HG02884 (cell line): ENCODE measurements around the gene THUMPD2.
A peak's percentile ranks its signal among the peaks of the same experiment; 100 is the strongest.

Source experiments
- ATAC-seq: cut with Tn5 transposase; IDR thresholded peaks from one replicate; pipeline ENCODE4 v1.9.1; 2021; ENCODE audit warnings: mild to moderate bottlenecking, moderate library complexity; ENCODE audit not compliant: unreplicated experiment

The THUMPD2 gene

DNA sequence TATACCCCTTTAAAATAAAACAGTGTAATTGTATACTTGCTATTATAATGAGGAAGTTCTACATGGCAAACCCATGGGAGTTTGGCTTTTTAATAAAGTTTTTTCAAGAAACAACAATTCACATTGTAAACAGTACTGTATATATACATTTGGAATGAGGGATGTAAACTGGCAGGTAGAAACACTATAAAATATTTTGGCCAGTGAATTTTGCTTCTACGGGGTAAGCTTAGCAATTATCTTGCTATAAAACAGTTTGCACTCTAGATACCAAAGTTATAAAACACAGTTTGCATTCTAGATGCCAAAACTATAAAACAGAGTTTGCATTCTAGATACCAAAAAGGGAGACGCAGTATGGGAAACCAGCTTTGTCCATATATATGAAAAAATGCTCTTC lies 16.6 kb downstream of the THUMPD2 start:
- ATAC-seq = no peak

DNA sequence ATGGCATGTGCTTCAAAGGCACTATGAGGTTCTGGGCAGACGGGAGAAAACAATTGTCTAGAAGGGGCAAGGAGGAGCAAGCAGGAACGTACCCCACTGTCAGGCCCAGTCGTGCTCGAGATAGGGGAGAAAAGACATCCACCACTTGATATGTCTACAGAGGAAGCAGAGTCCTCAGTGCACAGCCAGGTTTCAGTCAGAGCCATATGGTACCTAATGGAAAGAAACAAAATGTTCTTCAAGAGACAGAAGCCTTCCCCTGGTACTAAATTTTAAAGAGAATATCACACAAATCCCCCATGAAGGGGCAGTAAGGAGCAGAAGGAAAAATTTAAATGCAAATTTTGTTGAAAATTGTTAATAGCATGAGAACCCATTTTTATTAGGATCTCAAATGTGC lies 21.9 kb downstream of the THUMPD2 start:
- ATAC-seq = no peak

DNA sequence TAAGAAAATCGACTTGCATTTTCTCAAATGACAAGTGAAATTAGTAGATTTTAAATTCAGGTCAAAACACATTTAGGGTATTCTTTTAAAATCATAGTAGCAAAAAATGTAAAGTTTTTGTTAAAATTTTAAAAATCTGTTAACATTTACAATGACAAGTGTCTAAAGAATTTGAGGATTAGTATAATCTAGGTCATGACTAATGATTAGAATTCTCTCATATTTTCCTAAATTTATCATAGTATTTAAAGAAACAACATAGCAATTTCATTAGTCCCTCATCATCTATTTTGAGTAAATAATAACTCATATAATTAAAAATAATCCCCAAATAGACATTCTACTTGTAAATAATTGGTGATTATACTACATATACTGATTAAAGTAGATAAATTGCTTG lies 23.6 kb downstream of the THUMPD2 start:
- no peak for ATAC-seq

DNA sequence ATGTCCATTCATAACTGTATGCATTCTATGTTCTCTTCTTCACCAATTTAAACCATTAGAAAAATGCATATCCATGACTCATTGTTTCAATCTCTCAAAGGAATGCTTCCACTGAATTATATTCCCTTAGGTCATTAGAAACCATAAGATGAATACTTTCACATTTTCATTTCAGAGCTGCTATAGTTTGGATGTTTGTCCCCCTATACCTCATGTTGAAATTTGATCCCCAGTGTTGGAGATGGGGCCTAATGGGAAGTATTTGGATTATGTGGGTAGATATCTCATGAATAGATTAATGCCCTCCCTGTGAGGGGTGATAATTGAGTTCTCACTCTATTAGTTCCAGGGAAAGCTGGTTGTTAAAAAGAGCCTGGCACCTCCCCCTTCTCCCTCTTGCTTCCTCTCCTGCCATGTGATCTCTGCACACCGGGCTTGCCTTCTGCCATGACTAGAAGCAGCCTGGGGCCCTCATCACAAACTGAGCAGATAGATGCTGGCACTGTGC lies 35.7 kb downstream of the THUMPD2 start:
- ATAC-seq = no peak

DNA sequence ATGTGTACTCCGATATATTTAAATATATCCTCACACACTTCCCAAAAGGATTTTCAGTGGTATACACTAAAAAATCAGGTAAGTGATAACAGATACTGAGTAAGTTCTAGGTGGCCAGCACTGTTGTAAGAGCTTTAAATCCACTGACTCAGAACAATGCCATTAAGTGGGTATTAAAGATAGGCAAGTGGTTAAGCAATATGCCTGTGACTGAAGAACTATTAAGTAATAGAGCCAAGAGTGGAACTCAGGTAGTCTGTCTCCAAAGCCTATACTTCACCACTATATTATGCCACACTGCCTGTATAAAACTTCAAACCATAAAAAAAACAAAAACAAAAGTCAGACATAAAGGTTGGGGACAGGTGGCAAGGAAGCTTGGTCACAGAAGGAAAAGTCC lies 37.2 kb downstream of the THUMPD2 start:
- ATAC-seq = no peak

DNA sequence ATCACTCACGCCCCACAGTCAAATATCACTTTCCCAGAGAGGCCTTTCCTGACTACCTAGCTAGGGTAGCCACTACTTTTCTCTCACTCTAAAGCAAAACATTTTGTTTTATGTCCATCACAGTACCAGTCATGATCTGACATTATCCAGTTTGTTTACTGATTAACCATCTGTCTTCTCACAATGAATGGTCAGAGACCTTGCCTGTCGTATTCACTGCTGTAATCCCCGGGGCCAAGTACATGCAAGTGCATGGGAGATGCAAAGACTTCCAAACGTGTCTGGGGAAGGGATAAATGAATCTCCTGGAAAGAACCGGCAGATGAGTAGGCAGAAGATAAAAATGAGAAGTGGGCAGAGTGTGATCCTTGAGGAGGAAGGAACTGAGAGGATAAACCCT lies 39.7 kb downstream of the THUMPD2 start:
- ATAC-seq = no peak

DNA sequence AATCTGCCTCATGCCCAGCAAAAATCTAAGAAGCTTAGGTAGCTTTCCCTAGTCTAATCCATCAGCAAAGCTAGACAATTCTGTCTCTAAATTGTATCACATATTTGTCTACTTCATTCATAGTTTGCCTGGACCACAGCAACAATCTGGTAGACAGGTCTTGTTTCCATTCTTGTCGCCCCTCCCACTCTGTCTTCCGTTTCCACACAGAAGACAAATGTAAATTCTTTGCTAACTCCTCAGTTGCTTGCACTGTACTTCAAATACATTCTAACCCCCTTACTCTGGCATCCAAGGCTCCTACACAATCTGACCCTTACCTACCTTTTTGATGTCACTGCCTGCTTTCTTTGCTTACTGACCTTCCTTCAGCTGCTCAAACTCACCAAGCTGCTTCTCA lies 40.1 kb downstream of the THUMPD2 start:
- ATAC-seq = no peak

DNA sequence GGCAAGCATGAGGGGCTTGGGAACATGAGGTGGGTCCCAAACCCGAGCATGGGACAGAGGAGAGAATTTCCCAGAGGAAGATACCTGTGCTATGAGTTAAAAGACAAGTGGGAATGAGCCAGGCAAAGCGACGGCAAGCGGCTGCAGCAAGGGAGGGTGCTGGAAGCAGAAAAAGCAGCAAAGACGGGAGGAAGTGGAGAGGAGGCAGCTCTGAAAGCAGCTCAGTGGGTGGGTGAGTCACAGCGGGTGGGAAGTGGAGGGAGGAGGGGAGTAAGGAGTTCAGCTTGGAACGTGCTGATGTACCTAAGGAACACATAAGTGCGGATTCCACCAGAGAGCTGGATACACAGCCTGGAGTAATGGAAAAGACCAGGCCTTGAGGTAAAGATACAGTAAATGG lies 41.4 kb downstream of the THUMPD2 start:
- ATAC-seq = no peak

DNA sequence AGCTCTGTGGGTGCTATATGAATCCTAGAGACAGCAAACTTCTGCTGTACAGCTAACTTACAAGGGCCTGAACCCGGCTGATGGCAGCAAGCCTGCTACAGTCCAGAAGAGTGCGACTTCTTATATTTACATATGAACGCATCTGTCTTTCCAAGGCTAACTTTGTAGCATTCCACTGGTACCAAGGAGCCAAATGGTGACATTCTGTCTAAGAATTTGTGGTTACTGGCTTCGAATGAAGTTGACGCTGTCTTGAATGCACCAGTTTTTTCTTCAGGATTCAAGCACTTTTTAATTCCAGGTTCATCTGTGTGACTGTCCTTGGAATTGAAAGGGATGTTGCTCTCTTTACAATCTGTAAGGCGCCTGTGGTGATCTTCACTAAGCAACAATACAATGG lies 42.4 kb downstream of the THUMPD2 start:
- ATAC-seq = no peak

DNA sequence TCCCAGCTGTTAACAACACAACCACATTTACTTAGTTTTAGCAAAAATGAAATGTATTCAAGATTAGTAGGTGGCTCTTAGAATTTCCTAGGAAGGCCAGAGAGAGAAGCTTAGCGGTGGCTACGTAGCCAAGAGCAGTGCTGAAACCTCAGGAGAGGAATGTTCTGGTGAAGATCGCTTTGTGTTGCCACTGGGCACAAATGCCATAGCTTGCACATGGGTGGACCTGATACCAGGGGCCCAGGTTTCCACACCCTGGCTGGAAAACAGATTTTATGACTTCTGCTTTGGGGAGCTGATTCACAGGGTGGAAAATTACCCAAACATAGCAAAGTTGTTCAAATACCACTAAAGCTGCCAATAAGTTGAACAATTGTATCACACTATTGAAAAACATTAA lies 43.4 kb downstream of the THUMPD2 start:
- ATAC-seq = no peak

DNA sequence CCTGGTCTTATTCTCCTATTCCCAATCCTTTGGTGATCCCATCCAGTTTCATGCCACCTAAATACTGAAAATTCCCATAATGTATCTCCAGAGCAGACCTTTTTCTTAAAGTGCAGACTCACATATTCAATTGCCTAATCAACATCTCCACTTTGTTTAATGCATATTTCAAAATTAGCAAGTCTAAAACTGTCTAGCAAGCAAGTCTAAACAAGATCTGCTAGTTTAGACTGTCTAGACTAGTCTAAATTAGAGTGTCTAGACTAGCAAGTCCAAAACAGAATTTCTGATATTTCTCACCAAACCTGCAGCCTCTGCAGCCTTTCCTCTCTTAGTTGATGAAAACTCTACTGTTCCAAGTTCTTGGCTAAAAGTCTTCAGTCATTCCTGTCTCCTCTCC lies 44.6 kb downstream of the THUMPD2 start:
- no peak for ATAC-seq

DNA sequence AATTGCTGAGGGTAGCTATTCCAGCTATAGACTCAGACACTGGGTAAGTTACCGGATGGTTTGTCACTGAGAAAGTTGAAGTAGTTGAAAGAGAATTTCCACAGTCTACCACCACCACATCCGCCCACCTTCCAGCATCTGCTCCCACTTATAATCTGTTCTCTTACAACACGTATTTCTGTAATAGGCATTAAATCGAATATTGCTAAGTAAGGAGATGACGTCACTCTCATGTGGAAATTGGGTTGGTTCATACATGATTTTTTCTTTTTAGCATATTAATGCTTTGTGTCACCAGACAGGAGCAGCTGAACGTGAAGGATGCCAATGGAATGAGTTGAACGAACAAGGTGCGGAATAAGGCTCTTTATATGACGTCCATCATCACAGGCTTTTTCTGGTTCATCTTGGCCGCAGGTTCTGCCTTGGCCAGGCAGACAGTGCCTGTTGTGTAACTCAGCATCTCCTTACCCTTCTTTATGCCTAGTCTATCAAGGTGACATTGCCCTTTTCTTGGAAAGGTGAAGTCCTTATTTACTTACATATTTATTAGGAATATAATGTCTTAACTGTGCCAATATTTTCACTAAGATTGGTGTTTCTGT lies 45.9 kb downstream of the THUMPD2 start:
- no peak for ATAC-seq

DNA sequence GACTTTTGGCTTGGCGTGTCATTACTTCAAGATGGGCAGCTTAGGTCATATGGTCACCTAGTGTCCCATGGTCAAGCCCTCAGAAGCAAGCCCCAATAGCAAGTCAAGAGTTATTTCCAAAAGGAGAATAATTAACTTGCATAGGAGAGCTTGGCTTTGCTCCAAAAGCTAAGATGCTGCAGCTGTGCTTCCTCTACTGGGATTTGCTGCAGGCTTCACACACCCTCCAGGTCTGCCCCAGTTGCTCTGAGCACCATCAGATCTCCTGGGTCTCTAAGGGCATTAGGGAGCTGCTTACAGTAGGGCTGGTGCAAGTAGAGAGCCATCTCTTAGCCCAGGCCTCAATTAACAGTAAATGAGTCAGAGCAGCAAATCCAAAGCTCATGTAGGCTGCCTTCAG lies 46.6 kb downstream of the THUMPD2 start:
- no peak for ATAC-seq

DNA sequence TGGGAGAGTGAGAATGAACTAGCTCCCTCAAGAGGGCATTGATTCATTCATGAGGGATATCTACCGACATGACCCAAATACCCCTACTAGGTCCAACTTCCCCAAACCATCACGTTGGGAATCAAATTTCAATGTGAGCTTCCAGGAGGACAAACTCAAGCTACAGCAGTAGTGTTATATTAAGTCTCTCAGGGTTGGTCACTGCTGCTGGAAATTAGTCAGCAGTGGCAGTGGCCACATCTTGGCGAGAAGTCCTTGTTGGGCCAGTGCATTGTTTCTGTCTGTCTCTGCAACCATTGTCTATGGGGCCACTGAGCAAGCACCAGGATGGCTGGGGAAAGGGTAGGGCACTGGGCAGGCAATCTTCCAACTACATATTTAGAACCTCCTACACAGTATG lies 47.5 kb downstream of the THUMPD2 start:
- ATAC-seq = no peak

DNA sequence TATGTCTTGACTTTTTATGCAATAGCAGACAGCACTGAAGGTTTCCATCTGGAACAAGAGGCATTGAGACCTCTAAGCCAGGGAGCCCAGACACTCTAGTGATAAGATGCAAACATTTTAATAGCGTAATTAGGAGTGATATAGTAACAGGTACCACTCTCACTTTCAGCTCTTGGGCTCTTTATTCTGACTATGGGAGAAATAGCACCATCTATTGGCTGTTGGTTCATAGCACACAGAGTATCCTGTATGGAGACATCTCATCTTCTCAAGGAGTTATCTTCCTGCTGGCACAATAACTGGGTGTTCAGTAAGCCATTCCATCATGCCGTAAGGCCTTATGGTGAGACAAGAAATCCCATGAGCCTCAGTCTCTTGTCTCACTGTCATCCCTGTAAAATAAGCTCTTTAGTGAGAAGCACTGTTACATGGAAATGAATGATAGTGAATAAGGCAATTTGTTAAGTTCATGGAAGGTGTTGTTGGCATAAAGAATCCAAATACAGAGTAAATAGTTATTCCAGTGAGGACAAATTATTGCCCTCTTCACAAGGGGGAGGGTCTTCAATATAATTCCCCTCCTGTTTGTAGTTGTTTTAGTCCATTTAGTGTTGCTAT lies 48.3 kb downstream of the THUMPD2 start:
- peak; percentile 41 for ATAC-seq

DNA sequence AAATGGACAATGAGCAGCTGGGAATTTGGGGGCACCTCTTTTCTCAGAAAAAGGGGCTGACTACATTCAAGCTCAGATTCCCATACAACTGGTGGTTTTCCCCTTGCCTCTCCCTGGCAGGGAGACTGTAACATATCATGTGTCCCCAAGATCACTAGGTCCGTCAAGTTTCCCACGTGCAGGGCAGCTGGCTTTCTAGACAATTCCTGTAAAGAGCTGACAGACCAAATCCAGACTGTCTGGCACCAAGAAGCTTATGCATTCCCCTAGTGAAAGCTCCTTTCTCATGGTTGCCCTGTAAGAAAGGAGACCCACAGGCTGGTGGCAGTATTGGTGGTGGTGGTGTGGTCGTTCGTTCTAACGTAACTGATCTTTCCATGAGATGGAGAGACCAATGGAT lies 48.8 kb downstream of the THUMPD2 start:
- no peak for ATAC-seq

DNA sequence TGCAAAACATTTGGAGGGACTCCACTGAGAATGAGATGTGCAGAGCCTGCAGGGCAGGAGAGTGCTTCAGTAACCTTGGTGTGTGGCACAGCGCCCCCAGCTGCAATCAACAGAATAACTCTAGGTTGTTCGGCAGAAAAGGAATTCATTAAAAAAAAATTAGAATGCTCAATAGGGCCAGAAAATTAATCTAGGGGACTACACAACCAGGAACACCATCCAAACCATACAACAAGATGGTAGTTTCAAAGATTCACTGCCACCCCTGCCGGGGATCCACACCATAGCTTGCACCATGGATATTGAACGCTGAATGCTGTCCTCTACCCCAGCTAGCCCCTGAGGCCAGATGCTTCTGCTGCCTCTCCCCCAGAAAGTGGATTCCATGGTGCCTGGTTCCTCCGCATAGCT lies 50.1 kb downstream of the THUMPD2 start:
- no peak for ATAC-seq

DNA sequence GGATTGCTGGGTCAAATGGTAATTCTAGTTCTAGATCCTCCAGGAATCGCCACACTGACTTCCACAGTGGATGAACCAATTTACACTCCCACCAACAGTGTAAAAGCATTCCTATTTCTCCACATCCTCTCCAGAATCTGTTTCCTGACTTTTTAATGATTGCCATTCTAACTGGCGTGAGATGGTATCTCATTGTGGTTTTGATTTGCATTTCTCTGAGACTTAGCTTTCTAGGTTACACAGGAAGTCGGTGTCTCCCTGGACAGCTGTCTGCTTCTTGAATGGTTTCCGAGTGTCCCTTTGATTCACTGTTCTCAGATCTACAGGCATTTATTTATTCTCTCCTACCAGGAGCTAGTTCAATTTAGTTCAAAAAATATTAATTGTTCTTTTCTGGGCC lies 51.0 kb downstream of the THUMPD2 start:
- peak; percentile 47 for ATAC-seq

DNA sequence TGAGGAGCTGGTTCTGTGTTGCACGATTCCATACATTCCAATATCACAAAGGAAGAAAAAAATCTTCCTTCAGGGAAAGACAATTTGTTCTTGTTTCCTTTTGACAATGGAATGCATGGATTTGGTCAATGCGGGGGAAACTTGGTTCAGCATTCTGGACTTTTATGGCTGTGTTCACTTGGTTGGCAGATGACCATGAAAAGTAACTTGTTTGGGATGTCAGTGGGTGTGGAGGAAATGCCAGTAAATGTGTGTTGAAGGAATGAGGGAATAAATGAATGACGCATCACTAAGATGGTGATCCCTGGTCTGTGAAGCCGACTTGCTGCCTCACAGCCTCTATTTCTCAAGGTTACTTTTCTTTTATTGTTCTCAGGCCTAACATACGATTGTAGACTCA lies 53.7 kb downstream of the THUMPD2 start:
- no peak for ATAC-seq

DNA sequence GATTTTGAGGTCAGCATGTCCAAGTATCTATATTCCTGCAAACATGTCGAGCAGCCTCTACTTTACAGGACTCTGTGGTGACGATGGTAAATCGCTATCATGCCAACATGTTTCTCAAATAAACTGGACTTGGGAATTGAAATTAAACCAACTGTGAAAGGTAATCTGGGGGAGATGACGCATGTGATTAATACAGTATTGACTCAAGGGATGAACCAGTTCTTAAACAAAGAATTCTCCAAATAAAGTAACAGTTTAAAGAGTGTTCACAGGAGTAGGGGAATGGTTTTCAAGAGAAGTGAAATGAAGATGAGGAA lies 54.3 kb downstream of the THUMPD2 start:
- ATAC-seq = no peak

DNA sequence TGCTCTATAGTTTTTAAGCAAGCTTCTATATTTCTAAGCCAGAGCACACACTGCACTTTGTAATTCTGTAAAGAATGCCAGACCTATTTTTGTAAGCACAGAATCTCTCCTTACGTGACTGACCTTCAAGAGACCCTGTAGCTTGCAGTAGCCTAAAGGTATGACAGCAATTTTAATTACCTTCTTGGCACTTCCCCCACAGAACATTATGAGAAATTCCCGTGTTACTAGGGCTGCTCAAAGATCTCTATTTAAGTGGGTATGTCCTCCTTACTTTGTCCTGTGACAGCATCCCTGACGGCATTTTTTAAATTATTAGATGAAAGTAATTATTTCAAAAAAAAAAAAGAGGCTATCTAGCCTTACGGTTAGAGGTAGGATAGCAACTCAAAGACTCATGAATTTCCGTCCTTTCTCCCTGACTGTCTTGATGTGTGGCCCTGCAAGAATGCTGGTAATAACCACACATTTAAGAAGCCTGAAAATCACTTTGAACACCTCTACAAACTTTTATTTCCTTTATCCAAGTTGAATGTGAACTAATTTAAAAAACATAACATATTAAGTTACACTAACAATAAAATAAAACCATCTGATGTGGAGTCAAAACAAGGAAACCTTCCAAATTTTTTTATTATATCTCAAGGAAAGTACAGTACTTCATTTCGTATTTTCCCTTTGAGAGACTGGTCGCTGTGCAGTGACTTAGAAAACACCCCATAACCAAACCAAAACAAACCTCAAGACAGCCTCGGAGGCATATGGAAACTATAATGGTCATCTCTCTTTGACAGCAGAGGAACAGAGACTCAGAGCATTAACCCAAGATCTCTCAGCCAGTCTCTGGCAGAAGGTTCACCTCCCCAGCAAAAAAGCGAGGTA lies 54.9 kb downstream of the THUMPD2 start:
- ATAC-seq = no peak

DNA sequence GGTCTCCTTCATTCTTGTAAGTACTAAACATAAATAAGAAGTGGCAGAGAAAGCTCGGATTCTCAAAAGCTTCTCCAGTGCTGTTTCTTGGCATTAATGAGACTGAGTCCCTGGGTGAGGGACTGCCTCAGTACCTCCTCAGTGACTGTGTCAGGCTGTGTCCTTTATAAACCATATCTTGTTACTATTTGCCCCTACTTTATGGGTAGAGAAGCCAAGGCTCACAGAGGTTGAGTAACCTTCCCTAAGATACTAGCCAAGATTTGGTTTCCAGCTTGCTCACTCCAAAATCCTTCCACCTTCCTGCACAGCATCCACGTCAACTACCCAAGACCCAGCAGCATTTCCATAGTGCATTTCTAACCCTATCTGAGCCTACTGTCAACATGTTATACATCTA lies 55.6 kb downstream of the THUMPD2 start:
- ATAC-seq = no peak
